HEK293T (cell line): ENCODE data around the gene LANCL1.
"Not testable (repeated sequence)": the region's sequence is repeated elsewhere in the genome, so short reads cannot be mapped to it uniquely, and the experiment has no call there.

Source experiments
- CTCF ChIA-PET: fragments of 350-600 bp; formaldehyde crosslinking; extraction: SDS; loops from one replicate; lab custom pipeline; 2021; ENCODE audit warnings: antibody characterized with exemption, inconsistent platforms; lab: Yijun Ruan, JAX
- POLR2A ChIA-PET: fragments of 350-600 bp; formaldehyde crosslinking; extraction: SDS; loops from one replicate; lab custom pipeline; 2020; ENCODE audit warnings: antibody characterized with exemption, inconsistent platforms; lab: Yijun Ruan, JAX
- DNase-seq: peaks from one replicate; pipeline ENCODE4 v3.0.0; 2012; ENCODE audit warnings: mixed read lengths; ENCODE audit errors: extremely low spot score
- ARNT ChIP-seq: fragments of 450-650 bp; IDR thresholded peaks from 2 replicates; pipeline ENCODE4 v1.6.1; 2017; ENCODE audit warnings: mild to moderate bottlenecking
- BHLHE40 ChIP-seq: fragments of 450-650 bp; IDR thresholded peaks from 2 replicates; pipeline ENCODE4 v1.6.1; 2016; ENCODE audit warnings: mild to moderate bottlenecking, moderate library complexity, borderline replicate concordance
- CTBP1 ChIP-seq: fragments of 450-650 bp; IDR thresholded peaks from 2 replicates; pipeline ENCODE4 v1.6.1; 2016; ENCODE audit warnings: borderline replicate concordance
- ELF4 ChIP-seq: fragments of 450-650 bp; IDR thresholded peaks from 2 replicates; pipeline ENCODE4 v1.6.1; 2017; ENCODE audit warnings: antibody characterized with exemption
- FOXA1 ChIP-seq: fragments of 450-650 bp; IDR thresholded peaks from 2 replicates; pipeline ENCODE4 v1.6.1; 2016; ENCODE audit warnings: mild to moderate bottlenecking
- FOXK2 ChIP-seq: fragments of 450-650 bp; IDR thresholded peaks from 2 replicates; pipeline ENCODE4 v1.6.1; 2016; ENCODE audit warnings: mild to moderate bottlenecking
- FOXM1 ChIP-seq: fragments of 450-650 bp; IDR thresholded peaks from 2 replicates; pipeline ENCODE4 v1.6.1; 2017; ENCODE audit warnings: mild to moderate bottlenecking, borderline replicate concordance
- HDGF ChIP-seq: fragments of 450-650 bp; IDR thresholded peaks from 2 replicates; pipeline ENCODE4 v1.6.1; 2017; ENCODE audit warnings: antibody characterized with exemption, borderline replicate concordance
- L3MBTL2 ChIP-seq: fragments of 450-650 bp; conservative IDR thresholded peaks from 2 replicates; pipeline ENCODE4 v1.6.1; 2016; ENCODE audit warnings: mild to moderate bottlenecking
- LEF1 ChIP-seq: fragments of 450-650 bp; IDR thresholded peaks from 2 replicates; pipeline ENCODE4 v1.6.1; 2017; ENCODE audit warnings: mild to moderate bottlenecking, borderline replicate concordance
- NFRKB ChIP-seq: fragments of 450-650 bp; IDR thresholded peaks from 2 replicates; pipeline ENCODE4 v1.6.1; 2016; ENCODE audit warnings: mild to moderate bottlenecking, moderate library complexity
- SP1 ChIP-seq: fragments of 450-650 bp; IDR thresholded peaks from 2 replicates; pipeline ENCODE4 v1.6.1; 2017
- SUZ12 ChIP-seq: fragments of 450-650 bp; IDR thresholded peaks from 2 replicates; pipeline ENCODE4 v1.6.1; 2016; ENCODE audit warnings: mild to moderate bottlenecking
- TARDBP ChIP-seq: fragments of 450-650 bp; IDR thresholded peaks from 2 replicates; pipeline ENCODE4 v1.6.1; 2016
- ZNF384 ChIP-seq: fragments of 450-650 bp; IDR thresholded peaks from 2 replicates; pipeline ENCODE4 v1.6.1; 2016
- TF ChIP-seq, protein P1 (sequence below): fragments of 450-650 bp; IDR thresholded peaks from 2 replicates; pipeline ENCODE4 v1.6.1; 2016

LANCL1 gene

DNA sequence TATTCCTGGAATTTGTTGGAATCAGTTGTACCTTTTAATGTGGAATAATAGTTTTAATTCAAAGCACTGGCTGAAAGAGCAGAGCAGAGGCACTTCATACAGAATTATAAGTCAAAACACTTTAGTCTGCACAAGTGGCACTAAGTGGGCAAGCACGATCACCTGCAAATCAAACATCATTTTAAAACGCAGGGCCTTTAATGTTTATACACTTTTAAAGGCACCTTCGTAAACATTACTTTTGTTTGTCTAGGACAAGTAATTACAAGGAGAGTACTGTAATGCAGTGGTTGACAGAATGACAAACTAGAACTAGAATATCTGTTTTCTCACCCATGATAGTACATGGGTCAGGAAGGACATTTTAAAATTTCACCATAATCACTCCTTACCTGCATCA is 36.4 kb downstream of the LANCL1 start:
- ChIA-PET CTCF (no interaction called here), POLR2A (no interaction called here)
- no peak for DNase-seq
- TF ChIP-seq ARNT (no peak), LEF1 (no peak), NFRKB (no peak), ELF4 (no peak), TARDBP (no peak)

DNA sequence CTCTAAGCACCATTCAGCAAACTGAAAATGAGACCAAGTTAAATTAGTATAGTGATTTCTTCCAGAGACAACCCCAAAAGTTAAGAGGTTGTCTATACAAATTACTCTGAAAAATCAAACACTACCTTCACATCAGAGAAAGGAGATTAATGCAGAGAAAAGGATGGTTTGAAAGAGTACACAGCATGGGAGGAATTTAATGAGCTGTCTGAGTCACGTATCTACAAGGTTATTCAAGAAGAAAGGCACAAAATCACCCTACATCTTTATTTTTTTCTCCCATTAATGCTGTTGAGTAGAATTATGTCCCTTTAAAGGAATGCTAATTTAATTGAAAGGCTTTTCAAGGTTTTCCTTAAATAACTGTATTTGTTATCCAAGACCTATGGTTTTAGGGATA is 41.1 kb downstream of the LANCL1 start:
- POLR2A ChIA-PET = no interaction called here
- no peak for DNase-seq
- CTCF ChIA-PET = no interaction called here
- TF ChIP-seq SUZ12 = no peak
- TF ChIP-seq NFRKB = no peak
- TF ChIP-seq, protein P1, sequence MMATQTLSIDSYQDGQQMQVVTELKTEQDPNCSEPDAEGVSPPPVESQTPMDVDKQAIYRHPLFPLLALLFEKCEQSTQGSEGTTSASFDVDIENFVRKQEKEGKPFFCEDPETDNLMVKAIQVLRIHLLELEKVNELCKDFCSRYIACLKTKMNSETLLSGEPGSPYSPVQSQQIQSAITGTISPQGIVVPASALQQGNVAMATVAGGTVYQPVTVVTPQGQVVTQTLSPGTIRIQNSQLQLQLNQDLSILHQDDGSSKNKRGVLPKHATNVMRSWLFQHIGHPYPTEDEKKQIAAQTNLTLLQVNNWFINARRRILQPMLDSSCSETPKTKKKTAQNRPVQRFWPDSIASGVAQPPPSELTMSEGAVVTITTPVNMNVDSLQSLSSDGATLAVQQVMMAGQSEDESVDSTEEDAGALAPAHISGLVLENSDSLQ = no peak
- no peak for TF ChIP-seq BHLHE40
- no peak for TF ChIP-seq ZNF384
- TF ChIP-seq SP1 = no peak
- TF ChIP-seq ELF4 = no peak
- no peak for TF ChIP-seq FOXA1
- no peak for TF ChIP-seq ARNT
- TF ChIP-seq TARDBP = no peak
- no peak for TF ChIP-seq HDGF
- TF ChIP-seq LEF1 = no peak
- no peak for TF ChIP-seq L3MBTL2
- TF ChIP-seq FOXM1 = no peak
- TF ChIP-seq CTBP1 = no peak

DNA sequence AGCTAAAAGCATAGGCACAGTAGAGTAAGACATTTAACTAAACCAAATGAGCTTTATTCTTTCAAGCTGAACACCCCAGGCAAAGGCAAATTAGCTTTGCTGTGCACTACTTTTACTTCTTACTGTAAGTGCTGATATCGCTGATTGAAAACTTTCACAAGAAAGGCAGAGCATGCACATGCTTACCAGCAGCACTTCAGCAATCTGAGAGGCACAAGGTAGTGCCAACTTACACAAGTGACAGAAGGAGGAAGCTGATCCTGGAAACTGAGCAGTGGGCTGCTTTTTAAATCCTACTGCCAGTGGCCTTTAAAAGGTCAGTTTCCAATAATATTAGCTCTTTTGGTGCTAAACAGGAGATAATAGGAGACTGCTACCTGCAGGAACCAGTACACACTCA is 43.9 kb downstream of the LANCL1 start:
- DNase-seq = no peak
- no peak for TF ChIP-seq FOXA1
- TF ChIP-seq SP1 = no peak
- POLR2A ChIA-PET = no interaction called here
- CTCF ChIA-PET = no interaction called here

DNA sequence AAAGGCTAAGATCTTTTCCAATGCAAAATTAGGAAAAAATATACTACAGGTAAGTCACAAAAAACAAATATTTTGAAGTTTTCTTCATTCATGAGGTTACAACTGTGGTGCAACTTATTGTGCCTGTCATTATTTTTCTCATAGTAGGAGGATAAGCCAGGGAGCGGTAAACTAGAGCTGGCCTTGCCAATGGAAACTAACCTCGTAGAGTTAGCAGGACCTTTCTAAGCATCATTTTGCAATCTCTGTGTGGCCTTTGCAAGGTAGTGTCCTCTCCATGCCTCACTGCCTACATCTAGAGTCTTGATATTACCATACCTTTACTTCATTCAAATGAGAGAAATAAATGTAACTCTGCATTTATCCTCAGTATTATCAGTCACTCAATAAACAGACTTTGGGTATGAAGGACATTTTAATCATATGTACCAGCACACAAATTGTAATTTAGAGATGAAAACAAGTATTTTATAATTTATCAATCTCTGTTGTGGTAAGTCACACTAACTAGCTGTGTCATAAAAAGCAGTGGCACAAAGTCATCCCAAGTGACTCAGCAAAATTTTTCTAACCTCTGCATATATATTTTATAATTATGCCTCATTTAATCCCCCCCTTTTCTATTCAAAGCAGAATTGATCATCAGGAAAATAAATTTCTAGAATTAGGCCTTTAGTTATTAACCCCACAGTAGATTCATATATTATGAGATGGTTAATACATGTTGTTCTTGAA is 47.0 kb downstream of the LANCL1 start:
- ChIA-PET CTCF (no interaction called here), POLR2A (no interaction called here)
- TF ChIP-seq L3MBTL2 = no peak
- TF ChIP-seq ARNT = no peak
- TF ChIP-seq, protein P1 = no peak
- TF ChIP-seq ELF4 = no peak
- TF ChIP-seq CTBP1 = no peak
- TF ChIP-seq TARDBP = no peak
- TF ChIP-seq ZNF384 = no peak
- no peak for TF ChIP-seq FOXA1
- no peak for TF ChIP-seq HDGF
- TF ChIP-seq SP1 = no peak
- TF ChIP-seq FOXK2 = no peak
- no peak for TF ChIP-seq BHLHE40
- TF ChIP-seq NFRKB = no peak
- TF ChIP-seq LEF1 = no peak
- TF ChIP-seq SUZ12 = no peak
- no peak for DNase-seq

DNA sequence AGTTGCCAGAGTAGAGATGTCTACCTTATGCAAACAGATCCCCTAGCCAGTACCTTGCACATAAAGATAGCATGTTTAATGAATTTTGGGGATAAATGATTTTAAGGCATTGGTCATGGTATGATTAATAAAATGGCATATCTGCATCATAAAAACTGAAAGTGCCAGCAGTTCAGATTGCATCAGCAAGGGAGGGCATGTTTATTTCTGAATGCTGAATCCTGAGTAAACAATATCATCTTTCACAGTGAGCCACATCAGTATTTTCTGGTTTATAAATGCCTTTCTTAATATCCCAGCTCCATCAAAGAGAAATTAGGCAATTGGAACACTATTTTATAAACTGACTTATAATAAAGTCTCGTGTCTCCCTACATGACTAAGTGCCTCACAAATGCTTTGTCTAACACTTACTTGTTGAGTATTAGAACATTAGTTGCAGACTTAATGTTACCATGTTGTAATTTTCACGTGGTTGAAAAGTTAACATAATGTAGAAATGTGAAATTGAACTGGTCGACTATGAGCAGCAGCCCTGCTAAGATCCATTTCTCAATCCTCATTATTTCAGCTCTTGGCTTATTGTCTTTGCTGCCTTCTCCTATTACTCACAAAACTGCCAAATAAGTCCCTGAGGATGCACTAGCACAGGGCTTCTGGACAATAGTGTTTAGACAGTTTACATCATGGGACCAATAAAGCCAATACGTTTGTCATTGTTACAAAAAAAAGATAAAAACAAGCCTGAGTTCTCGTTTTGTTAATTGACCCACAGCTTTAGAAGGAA is 48.0 kb downstream of the LANCL1 start:
- no peak for TF ChIP-seq FOXA1
- TF ChIP-seq ARNT = no peak
- TF ChIP-seq L3MBTL2 = no peak
- TF ChIP-seq, protein P1 = no peak
- TF ChIP-seq ELF4 = no peak
- TF ChIP-seq CTBP1 = no peak
- no peak for TF ChIP-seq HDGF
- no peak for TF ChIP-seq LEF1
- no peak for TF ChIP-seq BHLHE40
- no peak for TF ChIP-seq TARDBP
- no peak for TF ChIP-seq SP1
- TF ChIP-seq SUZ12 = no peak
- TF ChIP-seq NFRKB = no peak
- TF ChIP-seq FOXM1 = no peak
- no peak for TF ChIP-seq ZNF384
- TF ChIP-seq FOXK2 = no peak
- DNase-seq = no peak
- ChIA-PET CTCF (no interaction called here), POLR2A (no interaction called here)

DNA sequence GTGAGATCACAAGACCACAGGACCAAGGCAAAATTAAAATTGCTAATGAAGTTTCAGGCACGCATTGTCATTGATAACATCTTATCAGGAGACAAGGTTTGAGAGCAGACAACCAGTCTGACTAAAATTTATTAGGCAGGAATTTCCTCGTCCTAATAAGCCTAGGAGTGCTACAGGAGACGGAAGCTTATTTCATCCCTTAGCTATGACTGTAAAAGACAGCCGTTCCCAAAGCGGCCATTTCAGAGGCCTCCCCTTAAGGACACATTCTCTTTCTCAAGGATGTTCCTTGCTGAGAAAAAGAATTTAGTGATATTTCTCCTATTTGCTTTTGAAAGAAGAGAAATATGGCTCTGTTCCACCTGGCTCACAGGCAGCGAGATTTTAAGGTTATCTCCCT is 49.2 kb downstream of the LANCL1 start:
- POLR2A ChIA-PET, CTCF ChIA-PET, DNase-seq: not testable (repeated sequence)

DNA sequence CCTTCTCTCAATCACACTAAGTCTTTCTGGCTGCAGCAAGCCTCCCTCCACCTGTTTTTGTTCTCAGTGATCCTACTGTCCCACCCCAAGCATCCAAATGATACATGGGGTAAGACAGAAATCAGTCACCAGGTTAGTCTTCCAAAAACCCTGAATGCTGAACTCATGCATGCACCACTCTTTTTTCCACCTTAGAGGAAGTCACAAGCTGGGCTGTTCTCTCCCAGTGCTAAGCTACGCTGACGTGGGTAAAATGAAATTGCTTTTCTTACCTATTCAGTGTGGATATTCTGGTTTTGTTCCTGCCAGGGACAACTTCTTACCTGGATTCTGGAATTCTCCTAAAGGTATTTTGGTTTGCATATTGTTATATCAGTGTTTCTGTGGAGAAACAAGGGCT is 54.2 kb downstream of the LANCL1 start:
- ChIA-PET CTCF (no interaction called here), POLR2A (no interaction called here)
- DNase-seq = no peak
- TF ChIP-seq ARNT = no peak
- TF ChIP-seq L3MBTL2 = no peak
- TF ChIP-seq TARDBP = no peak
- TF ChIP-seq ELF4 = no peak
- TF ChIP-seq FOXM1 = no peak
- no peak for TF ChIP-seq SP1
- TF ChIP-seq LEF1 = no peak
- no peak for TF ChIP-seq BHLHE40
- no peak for TF ChIP-seq SUZ12
- TF ChIP-seq ZNF384 = no peak
- TF ChIP-seq CTBP1 = no peak
- TF ChIP-seq FOXA1 = no peak
- TF ChIP-seq FOXK2 = no peak
- TF ChIP-seq HDGF = no peak
- TF ChIP-seq, protein P1 = no peak
- TF ChIP-seq NFRKB = no peak
